ENCODE data around the gene GPR39. TPM values are rescaled to one million over a fixed set of nuclear protein-coding genes. Genes with fewer than 3 reads are reported as not detected.

Gene GPR39
- total RNA-seq, 4 donors from 2014 or later: 0.13 to 1.3 TPM; not detected in 2

DNA sequence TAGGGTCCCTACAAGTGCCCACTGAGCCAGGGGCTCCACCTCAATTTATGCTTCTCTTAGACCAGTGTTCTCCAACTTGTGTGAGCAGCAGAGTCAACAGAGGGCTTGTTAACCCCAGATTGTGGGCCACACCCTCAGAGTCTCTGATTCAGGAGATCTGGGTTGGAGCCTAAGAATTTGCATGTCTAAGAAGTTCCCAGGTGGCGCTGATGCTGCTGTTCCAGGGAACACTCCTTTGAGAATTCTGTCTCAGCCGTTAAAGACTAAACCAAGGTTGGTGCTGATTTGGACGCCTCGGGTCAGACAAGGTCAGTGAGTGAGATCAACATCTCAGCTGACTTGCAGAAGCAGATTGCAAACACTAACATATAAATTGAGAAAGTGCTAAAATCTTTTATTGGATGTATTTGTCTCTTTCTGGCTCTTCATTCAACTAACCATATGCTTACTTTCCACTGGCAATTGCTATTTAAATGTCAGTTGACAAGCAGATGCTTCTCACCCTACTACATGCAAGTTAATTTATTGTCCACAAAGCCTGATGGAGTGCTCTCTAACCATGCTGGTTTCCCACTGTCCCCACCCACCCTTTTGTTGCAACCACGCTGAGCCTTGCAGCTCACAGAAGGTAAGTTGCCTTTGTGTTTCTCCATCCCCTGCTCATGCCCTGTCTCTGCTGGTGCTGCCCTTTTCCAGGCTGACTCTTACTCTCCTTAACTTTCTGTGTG is 221.9 kb downstream of the GPR39 start:
- Histone ChIP-seq H3K4me1 (peaks cover 0 to 13% (median 10%) of the 10 kb centered on the region in 4 donors), H3K27ac (replicated peaks in 1 of 4) (no peak overlapping the region), H3K27me3 (no peaks in the 10 kb centered on the region), H3K36me3 (no peaks in the 10 kb centered on the region), H3K4me3 (no peak overlapping the region), H3K9me3 (no peaks in the 10 kb centered on the region)
- no peak for TF ChIP-seq EP300 (IDR thresholded peaks at IDR 0.05)
- TF ChIP-seq, protein P1, sequence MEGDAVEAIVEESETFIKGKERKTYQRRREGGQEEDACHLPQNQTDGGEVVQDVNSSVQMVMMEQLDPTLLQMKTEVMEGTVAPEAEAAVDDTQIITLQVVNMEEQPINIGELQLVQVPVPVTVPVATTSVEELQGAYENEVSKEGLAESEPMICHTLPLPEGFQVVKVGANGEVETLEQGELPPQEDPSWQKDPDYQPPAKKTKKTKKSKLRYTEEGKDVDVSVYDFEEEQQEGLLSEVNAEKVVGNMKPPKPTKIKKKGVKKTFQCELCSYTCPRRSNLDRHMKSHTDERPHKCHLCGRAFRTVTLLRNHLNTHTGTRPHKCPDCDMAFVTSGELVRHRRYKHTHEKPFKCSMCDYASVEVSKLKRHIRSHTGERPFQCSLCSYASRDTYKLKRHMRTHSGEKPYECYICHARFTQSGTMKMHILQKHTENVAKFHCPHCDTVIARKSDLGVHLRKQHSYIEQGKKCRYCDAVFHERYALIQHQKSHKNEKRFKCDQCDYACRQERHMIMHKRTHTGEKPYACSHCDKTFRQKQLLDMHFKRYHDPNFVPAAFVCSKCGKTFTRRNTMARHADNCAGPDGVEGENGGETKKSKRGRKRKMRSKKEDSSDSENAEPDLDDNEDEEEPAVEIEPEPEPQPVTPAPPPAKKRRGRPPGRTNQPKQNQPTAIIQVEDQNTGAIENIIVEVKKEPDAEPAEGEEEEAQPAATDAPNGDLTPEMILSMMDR (IDR thresholded peaks at IDR 0.05): no peak
- TF ChIP-seq POLR2AphosphoS5 (IDR thresholded peaks at IDR 0.05): no peak
- TF ChIP-seq POLR2A (IDR thresholded peaks at IDR 0.05; ENCODE audit: low read depth): no peak
- 90% methylated on average over 5 of the region's 5 CpGs for WGBS
- no peak for DNase-seq (ENCODE audit: extremely low spot score)
- intact Hi-C loops (cut with DNase I): no loop called here

DNA sequence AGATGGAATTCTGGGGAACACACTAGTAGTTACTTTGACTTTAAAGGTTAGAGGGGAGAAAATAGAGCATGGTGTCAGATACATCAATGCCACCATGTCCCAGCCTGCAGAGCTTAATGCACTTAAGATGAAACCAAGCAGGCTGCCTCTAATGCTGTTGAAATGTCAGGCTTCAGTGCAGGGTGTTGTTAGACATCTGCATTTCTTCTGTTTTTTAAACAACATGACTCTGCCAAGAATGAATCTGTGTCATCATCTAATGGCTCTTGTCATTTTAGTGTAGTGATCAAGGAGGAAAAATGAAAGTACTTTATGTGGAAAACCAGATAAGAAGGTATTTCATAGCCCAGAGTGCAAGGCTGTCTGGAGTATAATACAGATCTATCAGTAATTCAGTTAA is 223.5 kb downstream of the GPR39 start:
- Histone ChIP-seq H3K27me3 (peaks cover 0 to under 1% (median 0%) of the 10 kb centered on the region in 4 donors), H3K36me3 (no peaks in the 10 kb centered on the region), H3K4me3 (no peak overlapping the region), H3K27ac (replicated peaks in 1 of 4) (no peak overlapping the region), H3K4me1 (peaks cover 0 to 13% (median 10%) of the 10 kb centered on the region in 4 donors), H3K9me3 (no peaks in the 10 kb centered on the region)
- intact Hi-C loops (cut with DNase I): no loop called here
- DNase-seq (ENCODE audit: extremely low spot score): no peak
- TF ChIP-seq POLR2AphosphoS5 (IDR thresholded peaks at IDR 0.05) (no peak), EP300 (IDR thresholded peaks at IDR 0.05) (no peak), POLR2A (IDR thresholded peaks at IDR 0.05; ENCODE audit: low read depth) (no peak)
- TF ChIP-seq, protein P1 (IDR thresholded peaks at IDR 0.05): no peak

- Histone ChIP-seq H3K27ac (replicated peaks in 1 of 4) (no peak overlapping the region), H3K4me1 (peaks cover 0 to 2% (median under 1%) of the 10 kb centered on the region in 4 donors), H3K4me3 (no peak overlapping the region), H3K36me3 (no peaks in the 10 kb centered on the region), H3K9me3 (no peaks in the 10 kb centered on the region), H3K27me3 (peaks cover 0 to 13% (median 0%) of the 10 kb centered on the region in 4 donors)
- no peak for DNase-seq (ENCODE audit: extremely low spot score)
- intact Hi-C loops (cut with DNase I): no loop called here
- TF ChIP-seq POLR2AphosphoS5 (IDR thresholded peaks at IDR 0.05) (no peak), EP300 (IDR thresholded peaks at IDR 0.05) (no peak), POLR2A (IDR thresholded peaks at IDR 0.05; ENCODE audit: low read depth) (no peak)
- TF ChIP-seq, protein P1 (IDR thresholded peaks at IDR 0.05): no peak
Observed at GRCh38 chr2:132641819-132642218, 225.2 kb downstream of the GPR39 start.

DNA sequence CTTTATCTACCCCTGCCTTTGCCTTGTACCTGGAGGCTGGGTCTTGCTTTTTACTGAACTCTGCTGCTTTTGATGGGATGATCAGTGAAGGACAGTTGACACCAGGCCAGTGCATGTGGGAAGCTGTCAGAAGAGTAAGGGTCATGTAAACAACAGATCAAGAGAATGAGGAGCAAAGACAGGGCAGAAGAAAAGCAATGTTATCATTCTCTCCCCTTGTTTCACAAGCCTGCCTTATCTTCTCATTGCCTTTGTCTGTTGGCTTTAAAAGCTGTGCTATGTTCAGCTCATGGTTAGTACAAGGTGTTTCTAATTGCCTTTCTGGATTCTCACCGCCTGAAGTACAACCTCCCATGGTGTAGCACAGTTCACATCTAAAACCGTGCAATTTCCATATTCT is 225.8 kb downstream of the GPR39 start:
- no peak for DNase-seq (ENCODE audit: extremely low spot score)
- Histone ChIP-seq H3K27ac (replicated peaks in 1 of 4) (no peak overlapping the region), H3K9me3 (no peaks in the 10 kb centered on the region), H3K4me1 (no peaks in the 10 kb centered on the region), H3K27me3 (peaks cover 0 to 17% (median 0%) of the 10 kb centered on the region in 4 donors), H3K36me3 (no peaks in the 10 kb centered on the region), H3K4me3 (no peak overlapping the region)
- 84% methylated on average over 2 of the region's 2 CpGs for WGBS
- no peak for TF ChIP-seq POLR2A (IDR thresholded peaks at IDR 0.05; ENCODE audit: low read depth)
- no peak for TF ChIP-seq POLR2AphosphoS5 (IDR thresholded peaks at IDR 0.05)
- TF ChIP-seq, protein P1 (IDR thresholded peaks at IDR 0.05): no peak
- no peak for TF ChIP-seq EP300 (IDR thresholded peaks at IDR 0.05)
- intact Hi-C loops (cut with DNase I): no loop called here

Measured in esophagus muscularis mucosa (tissue), 4 donors.